Duodenal mucosa (tissue), 2 donors: Measurements from ENCODE around the gene ZBTB44.
"Not testable (repeated sequence)": the region's sequence is repeated elsewhere in the genome, so short reads cannot be mapped to it uniquely, and the experiment has no call there.

ENCODE experiments used
- H3K27ac ChIP-seq: one replicate; pipeline ENCODE4 v1.7.0; 2013; ENCODE audit warnings: low read depth, low read length
- H3K27me3 ChIP-seq, 2 donors: one replicate each; pipeline ENCODE4 v1.7.0; 2013; ENCODE audit warnings: low read length in 2 of 2, control low read depth in 1 of 2; ENCODE audit not compliant: insufficient read depth in 2 of 2, control insufficient read depth in 1 of 2
- H3K36me3 ChIP-seq, 2 donors: one replicate each; pipeline ENCODE4 v1.7.0; 2013; ENCODE audit warnings: low read length in 2 of 2, control low read depth in 1 of 2; ENCODE audit not compliant: insufficient read depth in 2 of 2, control insufficient read depth in 1 of 2
- H3K4me1 ChIP-seq, 2 donors: one replicate each; pipeline ENCODE4 v1.7.0; 2013; ENCODE audit warnings: low read length in 2 of 2, control low read depth in 1 of 2; ENCODE audit not compliant: insufficient read depth in 2 of 2, control insufficient read depth in 1 of 2
- H3K4me3 ChIP-seq, 2 donors: one replicate each; pipeline ENCODE4 v1.7.0; 2013; ENCODE audit warnings: low read length in 2 of 2, low read depth in 1 of 2
- H3K9ac ChIP-seq, 2 donors: one replicate each; pipeline ENCODE4 v1.7.0; 2013; ENCODE audit warnings: low read length in 2 of 2, low read depth in 1 of 2
- H3K9me3 ChIP-seq, 2 donors: one replicate each; pipeline ENCODE4 v1.7.0; 2013; ENCODE audit warnings: low read length in 2 of 2, control low read depth in 1 of 2; ENCODE audit not compliant: control insufficient read depth in 1 of 2

Gene ZBTB44

GRCh38 chr11:130312046-130312445, 2.7 kb downstream of the ZBTB44 start:
- Histone ChIP-seq H3K36me3 (no peaks in the 10 kb centered on the region), H3K9me3 (no peaks in the 10 kb centered on the region), H3K9ac (no peak overlapping the region), H3K4me1 (peaks cover 6 to 18% of the 10 kb centered on the region in 2 donors), H3K27ac (no peak overlapping the region), H3K27me3 (no peaks in the 10 kb centered on the region), H3K4me3 (no peak overlapping the region)

DNA sequence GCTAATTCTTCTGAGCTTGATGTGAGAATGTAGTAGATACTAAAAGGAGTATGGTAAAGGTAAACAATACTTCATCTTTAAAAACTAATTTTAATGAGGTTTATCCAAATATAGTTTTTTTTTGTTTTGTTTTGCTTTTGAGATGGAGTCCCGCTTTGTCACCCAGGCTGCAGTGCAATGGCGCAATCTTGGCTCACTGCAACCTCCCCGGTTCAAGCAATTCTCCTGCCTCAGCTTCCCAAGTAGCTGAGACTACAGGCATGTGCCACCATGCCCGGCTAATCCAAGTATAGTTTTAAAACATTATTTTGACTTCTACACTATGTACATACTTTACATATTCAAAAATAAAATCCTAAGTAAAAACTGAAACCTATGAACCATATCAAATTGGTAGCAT, 4.1 kb downstream of the ZBTB44 start:
- Histone ChIP-seq H3K9me3 (no peaks in the 10 kb centered on the region), H3K27ac (no peak overlapping the region), H3K4me1 (peaks cover 6 to 18% of the 10 kb centered on the region in 2 donors), H3K4me3 (no peak overlapping the region), H3K36me3 (no peaks in the 10 kb centered on the region), H3K9ac (no peak overlapping the region), H3K27me3 (no peaks in the 10 kb centered on the region)

GRCh38 chr11:130308886-130309285, 5.8 kb downstream of the ZBTB44 start:
- Histone ChIP-seq H3K27me3 (no peaks in the 10 kb centered on the region), H3K9me3 (no peaks in the 10 kb centered on the region), H3K9ac (no peak overlapping the region), H3K4me1 (peaks cover 6 to 13% of the 10 kb centered on the region in 2 donors), H3K36me3 (no peaks in the 10 kb centered on the region), H3K27ac (no peak overlapping the region), H3K4me3 (no peak overlapping the region)

GRCh38 chr11:130308059-130308458, 6.7 kb downstream of the ZBTB44 start:
- no peaks in the 10 kb centered on the region for H3K36me3 ChIP-seq
- no peak overlapping the region for H3K4me3 ChIP-seq
- H3K9me3 ChIP-seq = no peaks in the 10 kb centered on the region
- H3K27ac ChIP-seq = no peak overlapping the region
- peaks cover 6 to 10% of the 10 kb centered on the region in 2 donors for H3K4me1 ChIP-seq
- H3K9ac ChIP-seq = no peak overlapping the region
- H3K27me3 ChIP-seq = no peaks in the 10 kb centered on the region

DNA sequence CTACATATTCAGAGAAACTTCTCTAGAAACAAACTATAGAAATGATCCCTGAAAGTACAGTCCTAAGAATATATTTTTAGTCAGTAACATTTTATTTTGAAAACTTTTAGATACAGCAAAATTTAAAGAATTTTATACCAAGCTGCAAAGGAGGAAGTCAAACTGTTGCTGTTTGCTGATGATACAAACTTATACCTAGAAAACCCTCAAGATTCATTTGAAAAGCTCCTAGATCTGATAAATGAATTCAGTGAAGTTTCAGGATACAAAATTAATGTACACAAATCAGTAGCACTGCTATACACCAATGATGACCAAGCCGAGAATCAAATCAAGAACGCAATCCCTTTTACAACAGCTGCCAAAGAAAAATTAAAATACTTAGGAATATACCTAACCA, 10.1 kb downstream of the ZBTB44 start:
- Histone ChIP-seq H3K9ac (no peak overlapping the region), H3K27ac (no peak overlapping the region), H3K4me1 (no peaks in the 10 kb centered on the region), H3K36me3 (peaks cover 0 to 5% of the 10 kb centered on the region in 2 donors), H3K9me3 (no peaks in the 10 kb centered on the region), H3K4me3 (no peak overlapping the region), H3K27me3 (no peaks in the 10 kb centered on the region)

DNA sequence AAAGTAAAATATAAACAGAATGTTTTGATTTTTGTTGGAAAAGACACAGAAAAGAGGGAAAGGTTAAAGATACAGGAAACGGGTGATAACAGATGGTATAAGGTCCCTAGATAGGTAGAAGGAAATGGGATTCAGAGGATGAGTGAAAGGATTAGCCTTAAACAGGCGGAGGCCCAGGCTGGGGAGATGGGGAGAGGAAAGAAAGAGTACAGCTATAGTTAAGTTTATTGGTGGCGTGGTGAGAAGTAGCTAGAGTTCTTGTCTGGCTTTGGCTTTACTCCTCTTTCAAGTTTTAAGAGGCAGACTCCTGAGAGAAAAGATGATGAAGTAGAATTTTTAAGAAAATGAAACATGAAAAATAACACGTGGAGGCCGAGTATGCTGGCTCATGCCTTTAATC, 13.7 kb downstream of the ZBTB44 start:
- Histone ChIP-seq H3K36me3 (peaks cover 0 to 5% of the 10 kb centered on the region in 2 donors), H3K9ac (no peak overlapping the region), H3K4me1 (no peaks in the 10 kb centered on the region), H3K4me3 (no peak overlapping the region), H3K27ac (no peak overlapping the region), H3K9me3 (no peaks in the 10 kb centered on the region), H3K27me3 (no peaks in the 10 kb centered on the region)

DNA sequence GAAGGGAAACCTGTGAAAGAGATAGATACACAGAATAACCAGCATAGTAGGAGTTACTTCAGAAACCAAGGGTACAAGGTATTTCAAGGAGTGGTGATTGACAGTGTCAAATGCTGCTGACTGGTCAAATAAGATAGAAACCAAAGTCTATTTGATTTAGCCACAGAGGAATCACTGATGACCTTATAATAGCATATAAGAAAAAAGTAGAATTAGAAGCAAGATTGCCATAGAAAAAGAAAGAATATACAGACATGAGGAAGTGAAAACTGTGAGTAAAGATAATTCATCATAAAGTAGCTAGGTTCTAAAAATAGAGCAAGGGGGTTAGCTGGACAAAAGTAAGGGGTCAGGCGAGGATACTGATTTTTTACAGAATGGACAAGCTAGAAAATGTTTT, 14.2 kb downstream of the ZBTB44 start:
- Histone ChIP-seq H3K4me3 (no peak overlapping the region), H3K4me1 (no peaks in the 10 kb centered on the region), H3K27me3 (no peaks in the 10 kb centered on the region), H3K9ac (no peak overlapping the region), H3K9me3 (no peaks in the 10 kb centered on the region), H3K36me3 (peaks cover 0 to 5% of the 10 kb centered on the region in 2 donors), H3K27ac (no peak overlapping the region)

- no peaks in the 10 kb centered on the region for H3K27me3 ChIP-seq
- H3K36me3 ChIP-seq = peaks cover 0 to 5% of the 10 kb centered on the region in 2 donors
- H3K27ac ChIP-seq = no peak overlapping the region
- H3K4me1 ChIP-seq = no peaks in the 10 kb centered on the region
- H3K9me3 ChIP-seq = no peaks in the 10 kb centered on the region
- H3K9ac ChIP-seq = no peak overlapping the region
- H3K4me3 ChIP-seq = no peak overlapping the region
Measured at GRCh38 chr11:130299978-130300377, 14.7 kb downstream of the ZBTB44 start.

DNA sequence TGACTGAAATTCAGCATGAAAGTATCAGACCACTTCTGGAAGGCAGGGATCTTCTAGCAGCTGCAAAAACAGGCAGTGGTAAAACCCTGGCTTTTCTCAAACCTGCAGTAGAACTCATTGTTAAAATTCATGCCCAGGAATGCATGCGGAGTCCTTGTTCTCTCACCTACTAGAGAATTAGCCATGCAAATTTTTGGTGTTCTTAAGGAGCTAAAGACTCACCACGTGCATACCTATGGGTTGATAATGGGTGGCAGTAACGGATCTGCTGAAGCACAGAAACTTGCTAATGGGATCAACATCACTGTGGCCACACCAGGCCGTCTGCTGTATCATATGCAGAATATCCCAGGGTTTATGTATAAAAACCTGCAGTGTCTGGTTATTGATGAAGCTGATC, 19.1 kb downstream of the ZBTB44 start:
- H3K27ac ChIP-seq = no peak overlapping the region
- no peaks in the 10 kb centered on the region for H3K4me1 ChIP-seq
- H3K4me3 ChIP-seq = no peak overlapping the region
- H3K9ac ChIP-seq = no peak overlapping the region
- no peaks in the 10 kb centered on the region for H3K27me3 ChIP-seq
- H3K36me3 ChIP-seq = no peaks in the 10 kb centered on the region
- no peaks in the 10 kb centered on the region for H3K9me3 ChIP-seq

GRCh38 chr11:130282111-130282510, 32.6 kb downstream of the ZBTB44 start:
- no peak overlapping the region for H3K27ac ChIP-seq
- H3K9me3 ChIP-seq = peaks cover 2 to 5% of the 10 kb centered on the region in 2 donors
- no peak overlapping the region for H3K9ac ChIP-seq
- H3K4me1 ChIP-seq = no peaks in the 10 kb centered on the region
- no peak overlapping the region for H3K4me3 ChIP-seq
- no peaks in the 10 kb centered on the region for H3K36me3 ChIP-seq
- H3K27me3 ChIP-seq = no peaks in the 10 kb centered on the region

- not testable (repeated sequence) for H3K36me3 ChIP-seq, H3K9ac ChIP-seq, H3K27ac ChIP-seq, H3K4me1 ChIP-seq, H3K9me3 ChIP-seq, H3K4me3 ChIP-seq, H3K27me3 ChIP-seq
Measured at GRCh38 chr11:130281341-130281740, 33.4 kb downstream of the ZBTB44 start.
